COLO829 (cell line): ENCODE measurements around the gene RIN3.
"Not testable (repeated sequence)": the region's sequence is repeated elsewhere in the genome, so short reads cannot be mapped to it uniquely, and the experiment has no call there.

Experiments used
- DNase-seq: peaks from one replicate; pipeline ENCODE4 v3.0.0; 2012; ENCODE audit warnings: low spot score

The RIN3 gene

DNA sequence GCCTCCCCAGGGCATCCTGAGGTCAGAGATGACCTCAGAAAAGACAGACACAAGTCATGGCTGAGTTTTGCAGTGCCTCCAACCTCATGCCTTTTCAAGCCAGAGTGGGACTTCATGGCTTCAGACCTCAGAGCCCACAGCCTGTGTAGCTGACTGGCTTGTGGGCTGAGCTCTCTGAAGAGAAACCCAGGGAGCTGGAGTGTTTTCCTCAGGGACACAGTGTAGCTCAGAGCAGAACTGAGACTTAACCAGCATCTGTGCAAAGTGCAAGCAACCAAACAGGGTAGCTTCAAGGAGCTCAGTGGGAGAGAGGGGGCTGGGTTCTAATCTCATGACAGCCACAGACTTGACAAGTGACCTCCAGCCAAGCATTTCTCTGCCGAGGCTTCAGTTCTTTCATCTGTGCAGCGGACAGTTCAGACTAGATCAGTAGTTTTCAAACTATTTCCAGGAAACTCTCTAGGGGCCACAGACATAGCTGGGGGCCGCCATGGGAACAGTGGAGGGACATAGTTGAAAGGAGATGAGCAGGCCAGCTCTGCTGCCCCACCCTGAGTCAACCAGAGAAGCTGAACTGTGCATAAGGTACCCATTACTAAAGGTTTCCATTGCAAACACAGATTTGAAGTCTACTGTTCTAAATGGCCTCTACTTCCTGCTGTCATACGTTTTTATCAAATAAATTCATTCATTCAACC, 154.8 kb downstream of the RIN3 start:
- no peak for DNase-seq

DNA sequence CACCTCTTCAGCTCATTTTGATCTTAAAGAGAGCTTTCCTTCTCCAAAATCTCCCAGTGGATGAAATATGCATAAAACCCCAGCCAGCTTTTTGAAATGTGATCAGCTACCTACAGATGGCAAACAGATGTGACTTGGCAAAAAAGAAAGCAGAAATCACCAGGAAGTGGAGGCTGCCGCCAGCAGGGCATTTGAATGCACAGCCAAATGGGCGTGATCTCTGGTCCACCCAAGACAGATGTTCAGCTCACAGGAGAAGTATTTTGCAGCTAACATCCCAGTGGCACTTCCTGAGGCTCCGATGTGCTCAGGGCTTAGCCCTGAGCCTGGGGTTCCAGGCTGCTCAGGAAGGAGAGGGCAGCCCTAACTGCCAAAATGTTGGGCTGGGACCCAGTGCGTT, 156.6 kb downstream of the RIN3 start:
- no peak for DNase-seq

DNA sequence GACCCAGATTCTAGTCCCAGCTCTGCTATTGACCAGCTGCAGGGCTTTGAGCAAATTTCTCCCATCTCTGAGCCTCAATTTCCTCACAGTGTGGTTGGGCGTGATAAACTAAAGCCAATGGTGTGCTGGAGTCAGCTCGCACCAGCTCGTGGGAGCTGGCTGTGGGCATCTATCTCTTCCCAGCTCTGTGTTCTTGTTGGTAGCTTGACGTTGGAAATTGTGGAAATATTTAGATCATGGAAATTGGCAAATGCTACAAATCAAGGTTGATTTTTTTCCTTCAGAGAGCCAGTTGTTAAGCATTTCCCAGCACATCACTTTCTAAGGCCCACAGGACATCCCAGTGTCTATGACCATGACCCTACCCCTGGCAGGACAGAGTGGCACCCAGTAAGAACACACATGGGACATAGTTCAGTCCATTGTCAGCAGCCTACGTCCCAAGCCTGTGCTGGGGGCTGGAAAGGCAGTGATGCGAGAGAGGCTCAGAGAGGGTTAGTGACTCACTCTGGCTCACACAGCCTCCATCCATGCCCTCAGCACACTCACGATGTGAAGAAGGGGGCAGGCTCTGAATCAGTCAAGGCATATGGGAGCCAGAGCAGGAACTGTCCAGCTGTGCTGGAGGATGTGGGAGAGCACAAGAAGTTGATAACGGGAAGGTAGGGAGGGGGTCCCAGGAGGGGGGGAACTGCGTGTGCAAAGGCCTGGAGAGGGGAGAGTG, 157.2 kb downstream of the RIN3 start:
- DNase-seq: no peak

DNA sequence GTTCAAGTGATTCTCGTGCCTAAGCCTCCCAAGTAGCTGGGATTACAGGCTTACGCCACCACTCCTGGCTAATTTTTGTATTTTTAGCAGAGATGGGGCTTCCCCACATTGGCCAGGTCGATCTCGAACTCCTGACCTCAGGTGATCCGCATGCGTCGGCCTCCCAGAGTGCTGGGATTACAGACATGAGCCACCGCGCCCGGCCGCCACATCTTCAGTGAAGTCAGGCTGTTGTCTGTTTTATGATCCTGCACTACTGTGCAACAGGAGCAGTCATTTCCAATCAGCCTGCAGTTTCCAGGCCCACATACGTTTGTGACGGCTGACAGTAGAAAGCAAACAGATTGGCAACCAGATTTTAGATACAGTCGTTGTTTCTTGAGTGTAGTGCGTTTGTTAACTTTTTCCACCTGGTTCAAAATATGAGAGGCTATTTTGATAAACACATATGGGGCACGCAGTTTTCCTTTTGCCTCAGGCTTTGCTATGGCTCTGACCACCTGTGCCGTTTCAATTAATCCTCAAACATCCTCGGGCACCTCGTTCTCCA, 160.1 kb downstream of the RIN3 start:
- DNase-seq: no peak

DNA sequence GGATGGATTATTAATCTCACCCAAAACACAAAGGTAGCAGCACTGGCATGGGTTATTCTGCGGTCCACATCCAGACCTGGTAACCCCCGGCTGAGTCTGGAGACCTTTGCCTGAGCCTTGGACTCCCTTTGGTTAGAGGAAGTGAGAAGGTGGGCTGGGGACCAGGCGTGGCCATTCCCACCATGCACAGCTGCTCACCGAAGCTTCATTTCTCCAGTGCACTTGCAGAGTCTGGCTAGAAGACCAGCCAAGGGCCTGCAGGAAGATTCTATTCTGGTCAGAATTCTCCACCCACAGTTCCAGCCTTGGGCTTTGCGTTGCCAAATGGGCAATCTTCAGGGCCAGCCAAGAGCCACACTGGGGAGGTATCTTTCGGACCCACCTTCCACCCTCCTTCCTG, 161.8 kb downstream of the RIN3 start:
- no peak for DNase-seq

DNA sequence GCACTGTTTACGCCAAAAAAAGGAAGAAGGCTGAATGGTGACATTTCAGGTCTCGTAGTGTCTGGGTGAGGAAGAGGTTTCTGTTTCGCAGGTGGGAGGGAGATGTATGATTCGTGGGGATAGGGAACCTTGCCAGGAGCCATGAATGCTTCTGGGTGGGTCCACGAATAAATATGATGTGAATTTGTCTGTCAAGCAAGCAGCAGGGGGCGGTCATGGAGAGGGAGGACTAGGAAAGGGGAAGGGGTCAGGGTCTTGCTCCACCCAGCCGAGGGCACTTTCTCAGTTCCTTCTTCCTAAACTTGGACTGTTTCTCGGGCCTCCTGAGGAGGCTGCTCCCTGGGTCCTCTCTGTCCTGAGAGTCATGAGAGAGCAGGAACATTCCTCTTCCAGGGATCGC, 162.4 kb downstream of the RIN3 start:
- DNase-seq: no peak

DNA sequence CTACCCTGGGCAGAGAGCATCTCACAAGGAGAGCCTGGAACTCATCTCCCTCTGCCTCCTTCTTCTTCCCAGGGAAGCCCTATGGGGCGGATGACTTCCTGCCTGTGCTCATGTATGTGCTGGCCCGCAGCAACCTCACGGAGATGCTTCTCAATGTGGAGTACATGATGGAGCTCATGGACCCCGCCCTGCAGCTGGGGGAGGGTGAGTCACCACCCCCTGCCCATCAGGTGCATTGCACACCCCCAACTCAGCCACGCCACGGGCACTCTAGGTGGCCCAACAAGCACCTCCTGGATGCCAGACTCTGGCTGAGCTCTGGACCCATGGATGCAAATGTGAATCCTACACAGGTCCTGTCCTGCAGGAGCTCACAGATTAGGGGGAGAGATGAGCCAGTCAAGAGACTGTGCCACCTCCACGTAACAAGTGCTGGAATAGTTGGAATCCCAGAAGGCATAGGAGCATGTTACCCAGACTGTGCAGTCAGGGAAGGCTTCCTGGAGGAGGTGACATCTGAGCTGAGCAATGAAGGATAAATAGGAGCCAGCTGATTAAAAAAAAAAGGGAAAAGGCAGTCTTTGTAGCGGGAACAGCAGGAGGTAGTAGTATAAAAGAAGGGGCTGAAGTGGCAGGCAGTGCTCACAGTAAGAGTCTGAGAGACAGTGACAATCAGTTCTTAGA, 163.0 kb downstream of the RIN3 start:
- DNase-seq: no peak

DNA sequence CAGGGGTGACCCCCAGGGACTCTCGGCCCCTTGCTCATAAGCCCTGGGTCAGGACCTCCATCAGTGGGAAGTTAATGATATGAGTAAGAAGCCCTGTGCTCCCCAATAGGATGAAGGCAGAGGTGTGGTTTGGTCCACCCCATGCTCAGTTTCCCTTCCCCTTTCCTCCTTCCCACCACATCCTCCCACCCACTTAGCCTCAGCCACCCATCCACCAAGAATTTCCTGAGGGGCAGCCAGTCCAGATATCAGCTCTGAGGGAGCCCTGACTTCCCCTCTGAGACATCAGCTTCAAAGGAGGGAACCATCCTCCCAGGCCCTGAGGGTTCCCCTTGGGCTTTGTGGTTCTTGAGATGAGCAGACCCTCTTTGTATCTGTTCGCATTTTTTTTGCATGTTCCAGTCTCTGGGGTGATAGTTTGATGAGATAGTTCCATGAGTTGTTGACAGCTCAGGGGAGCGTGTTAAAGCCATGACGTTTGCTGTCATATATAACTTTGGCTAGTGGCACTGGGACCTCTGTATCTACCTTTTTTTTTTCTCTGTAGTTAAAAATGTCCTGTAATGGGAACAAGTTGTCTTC, 163.6 kb downstream of the RIN3 start:
- no peak for DNase-seq

DNA sequence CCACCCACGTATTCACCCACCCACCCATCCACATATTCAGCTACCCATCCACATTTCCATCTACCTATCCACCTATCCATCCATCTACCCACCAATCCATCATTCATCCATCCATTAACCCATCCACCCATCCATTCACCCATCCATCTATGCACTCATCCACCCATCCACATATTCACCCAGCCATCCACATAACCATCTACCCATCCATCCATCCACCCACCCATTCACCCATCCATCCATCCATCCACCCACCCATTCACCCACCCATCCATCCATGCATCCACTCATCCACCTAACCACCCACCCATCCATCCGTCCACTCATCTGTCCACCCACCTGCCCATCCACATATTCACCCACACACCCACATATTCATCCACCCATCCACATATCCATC, 164.4 kb downstream of the RIN3 start:
- no peak for DNase-seq

DNA sequence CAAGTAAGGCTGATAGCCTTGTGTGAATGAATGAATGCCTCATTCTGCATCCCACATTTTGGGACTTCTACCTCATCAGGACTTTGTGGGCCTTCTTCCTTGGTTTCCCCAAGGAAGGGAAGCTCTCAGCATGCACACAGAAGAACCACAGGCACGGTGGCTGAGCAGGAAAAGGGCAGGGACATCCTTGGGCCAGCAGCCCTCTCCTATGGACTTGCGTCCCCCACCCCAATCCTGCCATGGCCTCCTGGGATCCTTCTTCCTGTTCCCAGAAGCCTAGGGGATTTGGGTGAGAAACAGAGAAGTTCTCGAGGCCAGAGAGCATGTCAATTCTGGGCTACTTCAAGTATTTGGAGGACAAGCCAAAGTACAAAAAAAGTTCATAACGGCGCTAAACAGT, 165.2 kb downstream of the RIN3 start:
- DNase-seq: no peak

DNA sequence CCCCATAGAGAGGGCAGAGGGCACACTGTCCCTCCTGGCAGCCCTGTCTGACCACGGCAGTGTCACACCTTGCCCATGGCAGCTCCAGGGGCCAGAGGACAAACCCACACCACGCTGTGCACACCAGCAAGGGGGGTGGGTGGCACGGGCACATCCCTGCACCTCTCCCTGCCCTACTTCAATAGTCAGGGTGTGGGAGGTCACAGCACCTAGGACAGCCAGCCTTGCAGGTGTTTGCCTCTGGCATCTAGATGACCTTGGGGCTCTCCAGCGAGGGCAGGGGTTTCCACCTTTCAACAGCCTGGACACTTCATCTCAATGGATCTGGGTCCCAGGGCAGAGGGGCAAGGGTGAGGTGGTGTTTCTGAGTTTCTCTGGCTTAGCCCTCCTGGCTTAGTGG, 165.7 kb downstream of the RIN3 start:
- no peak for DNase-seq

DNA sequence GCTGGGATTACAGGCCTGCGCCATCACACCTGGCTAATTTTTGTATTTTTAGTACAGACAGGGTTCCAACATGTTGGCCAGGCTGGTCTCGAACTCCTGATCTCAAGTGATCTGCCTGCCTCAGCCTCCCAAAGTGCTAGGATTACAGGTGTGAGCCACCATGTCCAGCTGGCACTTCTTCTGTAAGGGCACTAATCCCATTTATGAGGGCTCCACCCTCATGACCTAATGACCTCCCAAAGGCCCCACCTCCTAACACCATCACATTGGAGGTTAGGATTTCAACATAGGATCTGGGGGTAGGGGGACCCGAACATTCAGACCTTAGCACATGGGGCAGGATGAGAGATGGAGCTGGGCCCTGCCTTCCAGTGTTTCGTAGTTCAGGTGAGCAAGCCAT, 166.7 kb downstream of the RIN3 start:
- not testable (repeated sequence) for DNase-seq

DNA sequence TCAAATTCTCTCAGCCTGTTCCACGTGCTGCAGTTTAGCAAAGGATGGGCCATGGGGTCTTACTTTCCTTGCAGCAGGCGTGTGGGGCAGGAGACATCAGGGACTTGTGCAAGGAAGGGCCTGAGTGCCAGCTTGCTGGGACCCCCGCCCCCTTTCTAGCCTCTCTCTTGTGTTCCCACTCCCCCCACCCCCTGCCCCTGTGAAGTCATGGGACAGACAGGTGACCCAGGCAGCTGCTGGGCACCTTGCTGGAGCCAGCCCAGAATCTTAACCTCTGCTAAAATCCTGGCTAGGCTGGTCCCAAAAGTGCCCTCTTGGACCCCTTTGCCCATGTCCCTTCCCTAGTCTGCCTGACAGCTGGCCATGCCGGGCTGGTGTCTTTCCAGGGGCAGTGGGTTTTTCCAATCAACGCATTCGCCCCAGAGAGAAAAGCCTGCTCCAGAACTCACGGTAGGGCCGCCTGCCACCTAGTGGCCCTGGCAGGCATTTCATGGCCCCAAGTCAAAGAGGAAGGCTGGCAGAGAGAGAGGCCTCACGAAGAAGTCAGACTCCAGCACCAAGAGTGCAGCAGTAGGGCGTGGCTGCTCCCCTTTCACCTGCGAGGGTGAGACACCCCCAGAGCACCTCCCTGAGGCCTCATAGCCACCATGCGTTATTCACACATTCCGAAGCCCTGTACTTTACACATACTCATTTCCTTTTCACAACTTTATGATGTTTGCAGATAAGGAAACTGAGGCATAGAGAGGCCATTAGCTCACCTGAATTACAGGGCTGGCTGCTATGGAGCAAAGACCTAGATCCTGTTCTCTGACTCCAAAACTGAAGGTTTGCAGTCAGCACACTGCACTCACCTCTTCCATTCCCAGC, 167.4 kb downstream of the RIN3 start:
- peak; percentile 81 for DNase-seq

DNA sequence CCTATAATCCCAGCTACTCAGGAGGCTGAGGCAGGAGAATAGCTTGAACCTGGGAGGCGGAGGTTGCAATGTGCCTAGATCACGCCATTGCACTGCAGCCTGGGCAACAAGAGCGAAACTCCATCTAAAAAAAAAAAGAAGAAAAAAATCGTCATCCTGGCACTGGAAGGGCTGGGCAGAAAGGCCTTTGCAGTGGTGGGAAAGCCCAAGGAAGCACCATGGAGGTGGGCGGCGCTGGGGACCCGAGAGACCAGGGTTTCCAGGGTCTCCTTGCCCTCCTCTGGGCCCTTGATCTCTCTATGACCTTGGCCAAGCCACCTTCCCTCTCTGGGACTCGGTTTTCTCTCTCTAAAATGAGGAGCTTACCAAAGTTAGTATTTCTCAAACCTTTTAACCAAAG, 169.5 kb downstream of the RIN3 start:
- DNase-seq: no peak

DNA sequence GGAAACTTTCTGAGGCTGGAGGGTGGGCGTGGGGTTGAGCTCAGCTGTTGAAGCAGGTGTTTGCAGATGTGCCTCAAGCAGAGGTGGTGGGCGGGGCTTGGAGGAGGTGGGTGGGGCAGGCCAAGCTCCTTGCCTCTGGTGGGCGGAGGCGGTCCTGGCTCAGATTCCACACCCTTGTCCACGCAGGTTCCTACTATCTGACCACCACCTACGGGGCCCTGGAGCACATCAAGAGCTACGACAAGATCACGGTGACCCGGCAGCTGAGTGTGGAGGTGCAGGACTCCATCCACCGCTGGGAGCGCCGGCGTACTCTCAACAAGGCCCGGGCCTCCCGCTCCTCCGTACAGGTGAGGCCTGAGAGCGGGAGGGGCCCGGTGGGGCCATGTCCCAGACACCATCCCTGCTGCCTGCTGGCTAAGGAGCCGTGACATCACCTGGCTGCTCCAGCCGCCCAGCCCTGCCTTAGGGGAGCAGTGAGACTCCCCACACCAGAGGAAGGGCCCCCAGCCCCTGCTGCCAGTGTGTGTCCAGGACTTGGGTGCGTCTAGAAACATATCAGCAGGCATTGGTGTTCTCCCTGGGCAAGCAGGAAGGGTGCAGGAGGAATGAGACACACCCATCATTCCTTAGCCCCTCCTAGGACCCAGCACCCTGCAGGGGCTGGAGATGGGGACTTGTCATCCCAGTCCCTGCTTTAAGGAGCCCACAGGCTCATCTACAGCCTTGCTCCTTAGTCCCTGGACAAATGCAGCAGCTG, 171.4 kb downstream of the RIN3 start:
- no peak for DNase-seq

DNA sequence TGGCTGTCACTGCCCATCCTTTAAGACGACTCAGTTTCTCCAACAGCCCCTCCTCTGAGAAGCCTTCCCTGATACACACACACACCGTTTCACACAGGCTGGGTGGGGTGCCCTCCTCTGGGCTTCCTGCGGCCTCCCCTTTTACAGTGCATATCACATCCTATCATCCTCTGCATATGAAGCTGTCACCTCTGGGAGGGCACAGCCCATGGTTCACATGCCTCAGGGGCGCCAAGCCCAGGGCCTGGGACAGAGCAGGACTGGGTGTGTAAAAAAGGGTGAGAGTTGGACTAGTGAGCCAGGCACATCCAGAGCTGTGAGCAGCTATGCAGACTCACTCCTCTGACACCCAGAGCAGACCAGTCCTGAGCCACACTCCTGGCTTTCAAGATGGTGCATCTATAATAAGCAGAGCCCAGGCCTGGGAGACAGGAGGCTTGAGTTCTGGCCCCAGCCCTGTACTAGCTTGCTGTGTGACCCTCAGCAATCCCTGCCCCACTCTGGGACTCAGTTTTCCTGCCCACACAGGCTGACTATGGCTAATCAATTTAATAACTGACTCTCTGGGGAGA, 172.3 kb downstream of the RIN3 start:
- DNase-seq: no peak

DNA sequence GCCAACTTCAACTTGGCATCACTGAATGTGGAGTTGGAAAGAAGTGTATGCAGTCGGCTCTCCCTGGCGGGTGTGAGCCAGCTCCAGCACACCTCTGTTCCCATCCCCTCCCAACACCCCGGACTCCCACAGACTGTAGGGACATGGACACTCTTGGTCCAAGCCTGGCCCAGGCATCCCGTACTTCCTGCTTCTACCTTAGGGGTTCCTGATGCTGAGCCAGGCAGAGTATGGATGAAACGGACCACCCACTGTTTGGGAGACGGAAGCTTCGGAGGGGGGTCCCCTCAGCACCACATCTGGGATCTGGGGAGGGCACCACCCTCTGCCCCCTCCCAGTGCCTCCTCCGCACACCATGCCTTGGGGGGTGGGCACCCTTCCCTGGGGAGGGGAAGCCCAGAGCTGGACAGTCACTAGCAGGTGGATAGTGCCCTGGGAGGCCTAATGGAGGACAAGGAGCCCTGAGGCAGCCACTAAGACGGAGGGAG, 172.9 kb downstream of the RIN3 start:
- no peak for DNase-seq

DNA sequence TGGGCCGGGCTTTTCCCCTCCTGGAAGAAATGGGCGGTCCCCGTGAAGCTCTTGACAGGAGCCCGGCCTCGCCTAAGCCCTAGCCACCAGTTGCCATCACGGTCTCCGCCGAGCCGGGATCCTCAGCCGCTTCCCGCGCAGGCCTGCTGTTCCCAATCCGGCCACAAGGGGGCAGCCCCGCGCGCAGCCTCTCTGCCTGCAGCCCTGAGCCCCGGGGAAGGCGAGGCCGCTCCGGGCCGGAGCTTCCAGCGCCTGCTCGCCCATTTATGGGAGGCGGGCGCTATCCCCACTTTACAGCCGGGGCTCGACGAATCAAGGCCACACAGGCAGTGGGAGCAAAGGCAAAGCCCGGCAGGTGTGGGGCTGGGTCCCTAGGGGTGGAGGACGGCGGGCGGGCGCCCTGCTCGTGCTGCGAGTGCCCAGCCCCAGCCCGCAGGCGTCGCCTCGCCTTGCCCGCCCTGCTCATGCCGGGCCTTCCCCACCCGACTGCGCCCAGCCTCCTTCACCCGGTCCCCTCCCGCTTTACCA, 173.4 kb downstream of the RIN3 start:
- DNase-seq: peak; percentile 79

DNA sequence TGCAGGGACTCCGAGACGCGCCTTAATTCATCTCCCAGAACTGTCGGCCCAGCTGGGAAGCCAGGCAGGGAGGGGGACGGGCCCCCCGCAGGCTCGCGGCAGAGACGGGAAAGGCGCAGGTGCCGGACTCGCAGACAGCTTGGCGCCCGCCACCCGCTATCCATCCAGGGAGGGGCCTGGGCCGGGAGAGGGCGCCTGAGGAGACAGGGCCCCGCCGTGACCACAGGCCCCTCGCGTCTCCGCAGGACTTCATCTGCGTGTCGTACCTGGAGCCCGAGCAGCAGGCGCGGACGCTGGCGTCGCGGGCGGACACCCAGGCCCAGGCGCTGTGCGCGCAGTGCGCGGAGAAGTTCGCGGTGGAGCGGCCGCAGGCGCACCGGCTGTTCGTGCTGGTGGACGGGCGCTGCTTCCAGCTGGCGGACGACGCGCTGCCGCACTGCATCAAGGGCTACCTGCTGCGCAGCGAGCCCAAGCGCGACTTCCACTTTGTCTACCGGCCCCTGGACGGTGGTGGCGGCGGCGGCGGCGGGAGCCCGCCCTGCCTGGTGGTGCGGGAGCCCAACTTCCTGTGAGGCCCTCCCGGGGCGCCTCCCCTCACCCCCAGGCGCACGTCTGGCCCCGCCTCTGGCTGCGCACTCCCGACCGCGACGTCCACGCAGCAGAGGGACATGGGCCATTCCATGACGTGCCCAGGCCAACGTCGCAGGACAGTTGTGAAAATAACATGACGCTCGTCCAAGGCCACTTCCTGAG, 174.3 kb downstream of the RIN3 start:
- DNase-seq: no peak
